B cell (primary cell): ENCODE data around the gene ZNF41.

Experiments used
- EZH2 ChIP-seq: IDR thresholded peaks from 2 replicates; pipeline ENCODE4 v1.6.1; 2012; ENCODE audit warnings: borderline replicate concordance, low read depth, mild to moderate bottlenecking, moderate library complexity, low read length; ENCODE audit not compliant: insufficient read depth, poor library complexity, severe bottlenecking
- TF ChIP-seq, protein P1 (sequence below): fragments of 200-600 bp; IDR thresholded peaks from one replicate; pipeline ENCODE4 v1.8.0; 2022; ENCODE audit warnings: antibody characterized with exemption, mild to moderate bottlenecking

DNA sequence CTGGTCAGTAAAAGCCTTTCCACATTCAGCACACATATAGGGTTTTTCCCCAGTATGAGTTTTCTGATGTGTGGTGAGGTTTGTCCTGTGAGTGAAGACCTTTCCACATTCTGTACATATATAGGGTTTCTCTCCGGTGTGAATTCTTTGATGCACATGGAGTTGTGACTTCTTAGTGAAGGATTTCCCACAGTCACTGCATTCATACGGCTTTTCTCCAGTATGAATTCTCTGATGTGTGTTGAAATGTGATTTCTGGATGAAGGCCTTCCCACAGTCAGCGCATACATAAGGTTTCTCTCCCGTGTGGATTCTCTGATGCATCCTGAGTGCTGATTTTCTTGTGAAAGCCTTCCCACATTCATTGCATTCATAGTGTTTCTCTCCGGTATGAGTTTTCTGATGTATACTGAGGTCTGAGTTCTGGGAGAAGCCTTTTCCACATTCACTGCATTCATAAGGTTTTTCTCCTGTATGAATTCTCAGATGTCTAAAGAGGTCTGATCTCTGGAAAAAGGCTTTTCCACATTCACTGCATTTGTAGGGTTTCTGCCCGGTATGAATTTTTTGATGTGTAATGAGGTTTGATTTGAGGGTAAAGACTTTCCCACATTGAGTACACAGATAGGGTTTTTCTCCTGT is 34.7 kb downstream of the ZNF41 start:
- TF ChIP-seq, protein P1, sequence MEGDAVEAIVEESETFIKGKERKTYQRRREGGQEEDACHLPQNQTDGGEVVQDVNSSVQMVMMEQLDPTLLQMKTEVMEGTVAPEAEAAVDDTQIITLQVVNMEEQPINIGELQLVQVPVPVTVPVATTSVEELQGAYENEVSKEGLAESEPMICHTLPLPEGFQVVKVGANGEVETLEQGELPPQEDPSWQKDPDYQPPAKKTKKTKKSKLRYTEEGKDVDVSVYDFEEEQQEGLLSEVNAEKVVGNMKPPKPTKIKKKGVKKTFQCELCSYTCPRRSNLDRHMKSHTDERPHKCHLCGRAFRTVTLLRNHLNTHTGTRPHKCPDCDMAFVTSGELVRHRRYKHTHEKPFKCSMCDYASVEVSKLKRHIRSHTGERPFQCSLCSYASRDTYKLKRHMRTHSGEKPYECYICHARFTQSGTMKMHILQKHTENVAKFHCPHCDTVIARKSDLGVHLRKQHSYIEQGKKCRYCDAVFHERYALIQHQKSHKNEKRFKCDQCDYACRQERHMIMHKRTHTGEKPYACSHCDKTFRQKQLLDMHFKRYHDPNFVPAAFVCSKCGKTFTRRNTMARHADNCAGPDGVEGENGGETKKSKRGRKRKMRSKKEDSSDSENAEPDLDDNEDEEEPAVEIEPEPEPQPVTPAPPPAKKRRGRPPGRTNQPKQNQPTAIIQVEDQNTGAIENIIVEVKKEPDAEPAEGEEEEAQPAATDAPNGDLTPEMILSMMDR = no peak
- TF ChIP-seq EZH2 = no peak
